PC-9 (cell line): ENCODE measurements around the gene GALNT2.

Experiments used
- CTCF ChIP-seq: fragments of 200-600 bp; sonication (generic); conservative IDR thresholded peaks from 2 replicates; pipeline ENCODE4 v1.6.1; 2017; ENCODE audit warnings: mixed run types, antibody characterized with exemption, mild to moderate bottlenecking, moderate library complexity
- EZH2 ChIP-seq: fragments of 200-600 bp; sonication (generic); IDR thresholded peaks from 2 replicates; pipeline ENCODE4 v1.8.0; 2017; ENCODE audit warnings: antibody characterized with exemption, low read depth

GRCh38 chr1:230130172-230130944 is 63.3 kb downstream of the GALNT2 start:
- no peak for TF ChIP-seq CTCF
- TF ChIP-seq EZH2, result no peak
